Activated naive CD4-positive, alpha-beta T cell treated with anti-CD3 and anti-CD28 coated beads, Interleukin-2, amount 10 ng/mL, durations not matched to agents 7 days and 5 days (primary cell): ENCODE measurements around the gene RANBP3.
"Not testable (repeated sequence)": the region's sequence is repeated elsewhere in the genome, so short reads cannot be mapped to it uniquely, and the experiment has no call there.

ENCODE experiments used
- CTCF ChIA-PET: fragments of 350-600 bp; sonication (Branson Sonifier 250); formaldehyde crosslinking; loops from one replicate; lab custom pipeline; 2021; ENCODE audit warnings: antibody characterized with exemption; lab: Charles Lee
- DNase-seq: peaks from one replicate; pipeline ENCODE4 v3.0.0-alpha.2; 2020
- H3K27ac Mint-ChIP-seq: one replicate; pipeline ENCODE4 v1.8.0; 2021; ENCODE audit warnings: mild to moderate bottlenecking, moderate library complexity, mixed read lengths
- H3K27me3 Mint-ChIP-seq: one replicate; pipeline ENCODE4 v1.8.0; 2021; ENCODE audit warnings: mild to moderate bottlenecking, mixed read lengths
- H3K36me3 Mint-ChIP-seq: one replicate; pipeline ENCODE4 v1.8.0; 2021; ENCODE audit warnings: mixed read lengths
- H3K4me1 Mint-ChIP-seq: one replicate; pipeline ENCODE4 v1.8.0; 2021; ENCODE audit warnings: mixed read lengths
- H3K4me3 Mint-ChIP-seq: one replicate; pipeline ENCODE4 v1.8.0; 2021; ENCODE audit warnings: mild to moderate bottlenecking, moderate library complexity, mixed read lengths
- H3K9me3 Mint-ChIP-seq: one replicate; pipeline ENCODE4 v1.8.0; 2021; ENCODE audit warnings: mixed read lengths

Gene RANBP3

DNA sequence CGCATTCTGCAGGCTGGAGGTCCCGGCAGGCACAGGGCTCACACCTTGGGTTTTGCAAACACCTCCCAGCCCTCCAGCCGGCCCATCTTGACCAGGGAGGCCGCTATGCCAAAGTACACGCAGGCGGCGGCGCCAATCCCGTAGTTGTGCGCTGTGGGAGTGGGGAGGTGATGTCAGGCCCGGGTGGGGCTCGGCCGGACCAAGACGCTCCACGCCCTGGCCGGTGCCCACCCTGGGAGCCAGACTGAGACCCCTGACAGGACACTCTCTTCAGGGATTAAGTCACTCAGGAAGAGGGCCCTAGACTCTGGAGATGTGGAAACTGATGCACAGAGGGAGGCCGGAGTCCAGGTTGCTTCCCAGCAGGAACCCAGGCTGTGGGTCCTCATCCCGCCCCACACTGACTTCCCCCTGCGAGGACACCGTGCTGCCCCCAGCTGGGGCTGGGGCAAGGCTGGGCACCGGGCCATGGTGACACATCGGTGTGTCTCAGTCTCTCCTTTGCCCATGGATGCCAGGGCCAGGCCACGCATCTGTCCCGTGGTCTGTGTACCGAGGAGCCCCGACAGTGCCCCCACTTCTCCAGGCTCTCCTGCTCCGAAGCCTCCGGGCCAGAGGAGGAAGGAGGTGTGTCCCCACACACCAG lies 83.1 kb downstream of the RANBP3 start:
- H3K36me3 Mint-ChIP-seq = peaks cover 3% of the 10 kb centered on the region
- no peak overlapping the region for H3K4me3 Mint-ChIP-seq
- CTCF ChIA-PET = no interaction called here
- H3K9me3 Mint-ChIP-seq = no peaks in the 10 kb centered on the region
- no peak overlapping the region for H3K27ac Mint-ChIP-seq
- peaks cover 16% of the 10 kb centered on the region for H3K27me3 Mint-ChIP-seq
- no peak for DNase-seq
- no peaks in the 10 kb centered on the region for H3K4me1 Mint-ChIP-seq

DNA sequence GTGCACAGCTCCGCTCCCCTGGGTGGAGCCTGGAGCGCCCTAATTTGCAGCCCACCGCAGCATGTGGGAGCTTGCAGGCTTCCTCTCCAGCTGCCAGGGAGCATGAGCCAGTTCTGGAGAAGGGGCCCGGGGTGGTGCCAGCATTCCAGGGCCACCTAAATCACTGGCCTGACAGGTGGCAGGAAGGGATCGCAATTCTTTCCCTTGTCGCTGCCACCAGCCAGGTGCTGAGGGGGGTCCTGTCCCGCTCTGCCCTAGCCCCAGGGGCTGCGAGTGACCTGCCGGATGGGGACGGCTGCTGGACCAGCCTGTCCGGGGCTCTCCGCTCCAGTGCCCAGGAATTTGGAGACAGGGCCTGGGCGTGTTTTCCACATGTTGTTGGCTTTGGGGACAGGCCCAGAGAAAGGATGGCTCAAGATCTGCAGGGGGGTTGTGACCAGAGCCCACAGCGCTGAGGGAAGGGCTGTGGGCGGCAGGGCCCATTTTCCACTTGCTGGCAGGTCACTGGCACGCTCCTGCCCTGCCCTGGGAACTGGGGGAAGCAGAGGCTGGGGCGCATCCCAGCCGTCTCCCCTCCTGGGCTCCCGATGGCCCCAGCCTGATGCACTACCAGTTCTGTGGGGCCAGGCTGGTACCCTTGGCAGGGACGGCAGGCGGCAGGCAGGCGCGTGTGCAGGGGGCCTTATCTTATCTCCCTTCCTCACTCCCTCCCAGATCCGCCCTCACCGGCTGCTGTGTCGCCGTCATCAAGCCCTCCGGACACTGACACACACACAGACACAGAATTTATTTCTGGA lies 83.8 kb downstream of the RANBP3 start:
- no peak for DNase-seq
- Mint-ChIP-seq H3K36me3 (peaks cover 3% of the 10 kb centered on the region), H3K4me3 (no peak overlapping the region), H3K4me1 (no peaks in the 10 kb centered on the region), H3K27ac (no peak overlapping the region), H3K9me3 (no peaks in the 10 kb centered on the region), H3K27me3 (peaks cover 24% of the 10 kb centered on the region)
- CTCF ChIA-PET = interaction anchor here (4.1 kb wide), 1 partner anchor 90 kb away, joined by 25 read pairs; no protein-coding TSS in a partner anchor

DNA sequence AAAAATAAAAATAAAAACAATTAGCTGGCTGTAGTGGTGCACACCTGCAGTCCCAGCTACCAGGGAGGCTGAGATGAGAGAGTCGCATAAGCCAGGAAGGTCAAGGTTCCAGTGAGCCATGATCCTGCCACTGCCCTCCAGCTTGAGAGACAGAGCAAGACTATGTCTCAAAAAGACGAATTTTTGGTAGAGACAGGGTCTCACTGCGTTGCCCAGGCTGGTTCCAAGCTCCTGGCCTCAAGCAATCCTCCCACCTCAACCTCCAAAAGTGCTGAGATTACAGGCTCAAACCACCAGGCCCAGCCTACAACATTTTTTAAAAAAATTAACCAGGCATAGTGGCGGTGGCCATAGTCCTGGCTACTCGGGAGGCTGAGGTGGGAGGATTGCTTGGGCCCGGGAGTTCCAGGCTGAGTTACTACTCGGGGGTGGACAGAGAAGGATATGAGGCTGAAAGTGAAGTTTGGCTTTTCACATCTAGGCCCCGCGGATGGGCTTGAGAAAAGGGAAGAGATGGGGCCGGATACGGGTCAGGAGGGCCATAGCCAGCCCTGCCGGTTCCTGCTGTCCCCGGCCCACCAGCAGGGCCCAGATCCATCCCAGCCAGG lies 84.5 kb downstream of the RANBP3 start:
- H3K4me3 Mint-ChIP-seq = no peak overlapping the region
- H3K36me3 Mint-ChIP-seq = peaks cover 3% of the 10 kb centered on the region
- H3K9me3 Mint-ChIP-seq = no peaks in the 10 kb centered on the region
- peaks cover 25% of the 10 kb centered on the region for H3K27me3 Mint-ChIP-seq
- H3K4me1 Mint-ChIP-seq = no peaks in the 10 kb centered on the region
- no peak overlapping the region for H3K27ac Mint-ChIP-seq
- DNase-seq = no peak
- CTCF ChIA-PET = interaction anchor here (0.6 to 4.1 kb wide), 2 partner anchors 89 to 165 kb away, joined by 3 to 25 read pairs; no protein-coding TSS in a partner anchor

DNA sequence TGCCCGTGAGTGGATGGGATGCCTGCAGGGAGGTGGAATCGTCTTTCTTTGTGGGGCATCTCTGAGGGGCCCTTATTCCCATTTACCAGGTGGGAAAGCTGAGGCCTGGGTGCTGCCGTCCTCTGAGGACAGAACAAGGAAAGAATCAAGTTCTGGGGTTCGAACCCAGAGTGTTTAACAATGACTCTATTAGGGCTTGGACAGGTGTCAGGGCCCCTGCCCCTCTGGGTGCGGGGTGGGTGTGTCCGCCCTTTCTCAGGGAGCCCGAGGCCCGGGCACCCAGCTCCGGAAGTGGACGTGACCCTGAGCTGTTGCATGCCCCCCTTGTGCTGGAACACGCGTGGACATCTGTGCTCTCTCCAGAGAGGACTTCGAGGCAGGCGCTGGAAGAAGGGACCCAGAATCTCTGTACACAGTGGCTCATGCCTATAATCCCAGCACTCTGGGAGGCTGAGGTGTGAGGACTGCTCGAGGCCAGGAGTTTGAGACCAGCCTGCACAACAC lies 85.1 kb downstream of the RANBP3 start:
- CTCF ChIA-PET = interaction anchor here (0.6 to 4.1 kb wide), 2 partner anchors 89 to 165 kb away, joined by 3 to 25 read pairs; no protein-coding TSS in a partner anchor
- Mint-ChIP-seq H3K4me1 (no peaks in the 10 kb centered on the region), H3K36me3 (peaks cover 3% of the 10 kb centered on the region), H3K4me3 (no peak overlapping the region), H3K27ac (no peak overlapping the region), H3K9me3 (no peaks in the 10 kb centered on the region), H3K27me3 (peaks cover 25% of the 10 kb centered on the region)
- DNase-seq = no peak

DNA sequence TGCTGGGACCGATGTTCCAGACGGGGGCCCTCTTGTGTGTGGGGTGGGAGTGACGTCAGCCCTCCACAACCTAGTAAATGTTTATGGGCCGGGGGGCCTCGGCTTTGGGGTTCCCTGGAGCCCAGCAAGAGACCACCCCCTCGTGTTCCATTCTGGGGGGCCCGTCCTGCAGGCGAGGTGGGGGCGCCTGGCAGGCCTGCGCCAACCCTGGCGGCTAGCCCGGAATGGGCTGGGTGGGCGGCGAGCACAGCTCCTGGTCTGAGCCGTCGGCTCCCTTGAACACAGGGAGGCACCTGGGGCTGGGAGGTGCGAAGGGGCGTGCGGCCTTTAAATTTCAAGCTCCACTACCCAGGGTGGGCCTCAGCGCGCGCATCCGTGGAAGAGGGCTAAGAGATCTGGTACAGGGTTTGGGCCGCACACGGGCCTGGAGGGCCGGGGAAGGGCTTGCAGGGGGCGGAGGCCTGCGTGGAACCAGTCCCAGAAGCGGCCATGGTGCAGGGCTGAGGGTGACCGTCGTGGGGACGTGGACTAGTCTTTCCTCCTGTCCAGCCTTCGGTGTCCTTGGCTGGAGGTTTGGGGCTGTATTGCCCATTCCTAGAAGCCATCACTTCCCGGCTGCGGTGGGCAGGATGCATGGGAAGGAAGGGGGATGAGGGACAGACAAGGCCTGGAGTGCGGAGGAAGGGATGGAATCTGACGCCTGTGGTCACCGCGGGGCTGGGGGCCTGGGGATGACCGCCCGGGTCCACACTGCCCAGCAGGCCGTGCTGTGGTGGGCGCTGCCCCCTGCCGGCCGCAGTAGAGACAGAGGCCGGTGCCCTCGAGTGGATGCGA lies 85.8 kb downstream of the RANBP3 start:
- CTCF ChIA-PET = interaction anchor here (4.1 kb wide), 1 partner anchor 88 kb away, joined by 25 read pairs; no protein-coding TSS in a partner anchor

DNA sequence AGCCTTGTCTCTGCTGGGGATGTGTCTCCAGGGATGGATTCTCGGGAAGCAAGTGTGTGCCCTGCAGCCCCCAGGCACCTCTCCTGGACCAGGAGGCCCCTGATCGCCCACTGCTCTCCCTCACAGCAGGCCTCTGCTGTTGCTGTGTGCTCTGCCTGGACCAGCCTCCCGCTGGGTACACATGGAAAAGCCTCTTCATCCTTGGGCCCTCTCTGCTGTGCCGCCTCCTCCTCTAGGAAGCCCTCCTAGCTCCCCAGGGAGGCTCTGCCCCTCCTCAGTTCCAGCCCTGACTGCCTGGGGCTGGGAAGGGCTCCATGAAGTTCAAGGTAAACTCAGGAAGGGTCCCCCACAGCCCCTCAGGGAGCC lies 86.4 kb downstream of the RANBP3 start:
- H3K4me3 Mint-ChIP-seq = no peak overlapping the region
- CTCF ChIA-PET = interaction anchor here (4.1 kb wide), 1 partner anchor 87 kb away, joined by 25 read pairs; no protein-coding TSS in a partner anchor
- H3K27ac Mint-ChIP-seq = no peak overlapping the region
- peaks cover 3% of the 10 kb centered on the region for H3K36me3 Mint-ChIP-seq
- no peaks in the 10 kb centered on the region for H3K4me1 Mint-ChIP-seq
- H3K27me3 Mint-ChIP-seq = peaks cover 25% of the 10 kb centered on the region
- DNase-seq = no peak
- no peaks in the 10 kb centered on the region for H3K9me3 Mint-ChIP-seq

More for the DNA sequence above, 85.8 kb downstream of the RANBP3 start:
- Mint-ChIP-seq H3K27ac (no peak overlapping the region), H3K9me3 (no peaks in the 10 kb centered on the region), H3K4me3 (no peak overlapping the region), H3K27me3 (peaks cover 25% of the 10 kb centered on the region), H3K36me3 (peaks cover 3% of the 10 kb centered on the region), H3K4me1 (no peaks in the 10 kb centered on the region)
- no peak for DNase-seq

DNA sequence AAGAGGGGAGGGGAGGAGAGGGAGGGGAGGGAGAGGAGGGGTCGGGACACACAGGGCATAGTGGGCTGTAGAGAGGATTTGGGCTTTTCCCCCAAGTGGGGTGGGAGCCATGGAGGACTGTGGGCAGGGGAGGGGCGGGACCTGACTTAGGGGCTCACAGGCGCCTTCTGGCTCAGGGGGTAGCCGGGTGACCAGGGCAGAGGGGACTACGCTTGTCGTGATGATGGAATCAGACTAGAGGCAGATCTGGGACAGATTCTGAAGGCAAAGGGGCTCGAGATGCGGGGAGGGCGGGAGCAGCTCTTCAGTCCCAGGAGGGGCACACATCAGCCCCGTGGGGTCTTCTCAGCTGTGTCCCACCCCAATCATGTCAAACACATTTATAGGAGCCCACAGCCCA lies 87.8 kb downstream of the RANBP3 start:
- H3K4me1 Mint-ChIP-seq = no peaks in the 10 kb centered on the region
- H3K36me3 Mint-ChIP-seq = no peaks in the 10 kb centered on the region
- no peak overlapping the region for H3K4me3 Mint-ChIP-seq
- DNase-seq = no peak
- H3K9me3 Mint-ChIP-seq = no peaks in the 10 kb centered on the region
- H3K27me3 Mint-ChIP-seq = peaks cover 25% of the 10 kb centered on the region
- CTCF ChIA-PET = interaction anchor here (4.1 kb wide), 1 partner anchor 86 kb away, joined by 25 read pairs; no protein-coding TSS in a partner anchor
- no peak overlapping the region for H3K27ac Mint-ChIP-seq

DNA sequence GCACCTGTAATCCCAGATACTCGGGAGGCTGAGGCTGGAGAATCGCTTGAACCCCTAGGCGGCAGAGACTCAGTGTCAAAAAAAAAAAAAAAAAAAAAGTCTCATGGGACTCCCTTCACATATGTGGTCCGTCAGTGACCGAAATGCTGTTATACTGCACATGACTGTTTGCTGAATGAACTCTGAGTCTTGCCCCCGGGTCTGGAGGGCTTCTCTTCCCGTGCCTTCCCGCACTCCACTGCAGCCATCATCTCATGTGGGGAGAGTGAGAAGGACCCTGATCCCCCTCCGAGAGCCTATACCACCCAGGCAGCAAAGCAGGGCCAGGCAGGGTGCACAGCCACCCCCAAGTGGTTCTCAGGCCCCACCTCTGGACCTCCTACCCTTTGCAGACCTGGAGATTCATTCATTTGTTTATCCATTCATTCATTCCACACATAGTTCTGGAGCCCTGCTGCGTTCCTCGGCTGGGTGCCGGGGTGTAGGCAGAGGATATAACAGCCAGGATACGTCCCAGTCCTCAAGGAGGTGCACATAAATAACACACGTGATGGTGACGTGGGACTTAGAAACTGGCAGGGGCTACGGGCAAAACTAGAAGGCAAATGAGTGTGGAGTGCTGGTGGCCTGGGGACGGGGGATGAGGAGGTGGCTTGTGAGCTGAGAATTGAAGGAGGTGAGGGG lies 88.5 kb downstream of the RANBP3 start:
- H3K36me3 Mint-ChIP-seq = no peaks in the 10 kb centered on the region
- no peaks in the 10 kb centered on the region for H3K4me1 Mint-ChIP-seq
- H3K27me3 Mint-ChIP-seq = peaks cover 25% of the 10 kb centered on the region
- DNase-seq = no peak
- H3K27ac Mint-ChIP-seq = no peak overlapping the region
- H3K9me3 Mint-ChIP-seq = no peaks in the 10 kb centered on the region
- no peak overlapping the region for H3K4me3 Mint-ChIP-seq
- CTCF ChIA-PET = interaction anchor here (4.1 kb wide), 1 partner anchor 85 kb away, joined by 25 read pairs; no protein-coding TSS in a partner anchor

DNA sequence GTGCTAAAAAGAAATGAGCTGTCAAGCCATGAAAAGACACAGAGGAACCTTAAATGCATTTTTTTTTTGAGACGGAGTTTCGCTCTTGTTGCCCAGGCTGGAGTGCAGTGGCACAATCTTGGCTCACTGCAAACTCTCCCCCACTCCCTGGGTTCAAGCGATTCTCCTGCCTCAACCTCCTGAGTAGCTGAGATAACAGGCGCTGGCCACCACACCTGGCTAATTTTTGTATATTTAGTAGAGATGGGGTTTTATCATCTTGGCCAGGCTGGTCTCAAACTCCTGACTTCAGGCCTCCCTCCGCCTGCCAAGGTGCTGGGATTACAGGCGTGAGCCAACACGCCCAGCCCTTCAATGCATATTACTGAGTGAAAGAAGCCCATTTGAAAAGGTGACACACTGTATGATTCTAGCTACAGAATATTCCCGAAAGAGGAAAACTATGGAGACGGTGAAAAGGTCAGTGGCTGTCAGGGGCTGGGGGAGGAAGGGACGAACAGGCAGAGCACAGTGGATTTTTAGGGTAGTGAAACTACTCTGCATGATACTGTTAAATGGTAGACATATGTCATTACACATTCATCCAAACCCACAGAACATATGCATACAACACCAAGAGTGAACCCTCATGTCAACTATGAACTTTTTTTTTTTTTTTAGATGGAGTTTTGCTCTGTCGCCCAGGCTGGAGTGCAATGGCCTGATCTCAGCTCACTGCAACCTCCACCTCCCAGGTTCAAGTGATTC lies 93.7 kb downstream of the RANBP3 start:
- not testable (repeated sequence) for H3K4me3 Mint-ChIP-seq, DNase-seq, H3K4me1 Mint-ChIP-seq, H3K36me3 Mint-ChIP-seq, H3K9me3 Mint-ChIP-seq, H3K27ac Mint-ChIP-seq
- CTCF ChIA-PET = interaction anchor here (0.8 kb wide), 1 partner anchor 80 kb away, joined by 3 read pairs; no protein-coding TSS in a partner anchor
- H3K27me3 Mint-ChIP-seq = peaks cover 43% of the 10 kb centered on the region

DNA sequence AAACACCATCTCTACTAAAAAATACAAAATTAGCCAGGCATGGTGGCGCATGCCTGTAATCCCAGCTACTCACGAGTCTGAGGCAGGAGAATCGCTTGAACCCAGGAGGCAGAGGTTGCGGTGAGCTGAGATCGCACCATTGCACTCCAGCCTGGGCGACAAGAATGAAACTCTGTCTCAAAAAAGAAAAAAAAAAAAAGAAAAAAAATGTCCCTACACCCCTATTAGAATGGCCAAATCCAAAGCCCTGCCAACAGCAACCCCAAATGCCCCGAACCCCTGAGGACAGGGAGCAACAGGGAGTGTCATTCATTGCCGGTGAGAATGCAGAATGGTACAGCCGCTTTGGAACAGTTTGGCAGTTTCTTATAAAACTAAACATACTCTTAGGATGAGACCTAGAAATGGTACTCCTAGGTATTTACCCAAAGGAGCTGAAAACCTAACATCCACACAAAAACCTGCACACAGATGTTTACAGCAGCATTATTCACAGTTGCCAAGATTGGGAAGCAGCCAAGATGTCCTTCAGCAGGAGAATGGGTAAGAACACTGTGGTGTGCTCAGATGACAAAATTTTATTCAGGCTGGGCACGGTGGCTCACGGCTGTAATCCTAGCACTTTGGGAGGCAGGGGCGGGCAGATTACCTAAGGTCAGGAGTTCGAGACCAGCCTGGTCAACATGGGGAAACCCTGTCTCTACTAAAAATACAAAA lies 94.6 kb downstream of the RANBP3 start:
- not testable (repeated sequence) for H3K4me3 Mint-ChIP-seq, H3K4me1 Mint-ChIP-seq, H3K9me3 Mint-ChIP-seq, H3K36me3 Mint-ChIP-seq, H3K27ac Mint-ChIP-seq, DNase-seq
- H3K27me3 Mint-ChIP-seq = peaks cover 50% of the 10 kb centered on the region
- CTCF ChIA-PET = interaction anchor here (0.7 to 0.9 kb wide), 3 partner anchors 79 to 745 kb away, joined by 3 read pairs; no protein-coding TSS in a partner anchor

DNA sequence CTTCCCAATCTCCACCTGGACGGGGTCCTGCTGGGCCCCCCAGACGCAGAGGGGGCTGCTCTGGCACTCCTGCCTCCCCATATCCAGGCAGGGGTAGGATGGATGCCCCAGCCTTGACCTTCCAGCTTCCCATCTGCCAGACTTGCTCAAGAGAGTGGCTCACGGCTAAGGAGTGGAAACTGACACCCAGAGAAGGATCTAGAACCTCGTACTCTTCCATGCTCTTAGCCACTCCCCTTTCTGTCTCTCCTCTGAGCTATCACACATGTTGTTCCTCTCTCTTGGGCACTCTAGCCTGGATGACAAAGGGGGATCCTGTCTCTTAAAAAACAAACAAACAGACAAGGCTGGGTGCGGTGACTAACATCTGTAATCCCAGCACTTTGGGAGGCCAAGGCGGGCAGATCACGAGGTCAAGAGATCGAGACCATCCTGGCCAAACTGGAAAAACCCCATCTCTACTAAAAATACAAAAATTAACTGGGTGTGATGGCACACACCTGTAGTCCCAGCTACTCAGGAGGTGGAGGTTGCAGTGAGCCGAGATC lies 95.4 kb downstream of the RANBP3 start:
- no peaks in the 10 kb centered on the region for H3K4me1 Mint-ChIP-seq
- H3K36me3 Mint-ChIP-seq = no peaks in the 10 kb centered on the region
- no peak overlapping the region for H3K4me3 Mint-ChIP-seq
- CTCF ChIA-PET = interaction anchor here (0.9 to 1.2 kb wide), 2 partner anchors 78 to 196 kb away, joined by 3 read pairs; partner anchors contain the start of gene NRTN
- peaks cover 52% of the 10 kb centered on the region for H3K27me3 Mint-ChIP-seq
- no peaks in the 10 kb centered on the region for H3K9me3 Mint-ChIP-seq
- DNase-seq = no peak
- no peak overlapping the region for H3K27ac Mint-ChIP-seq
